HG02763 (cell line): ENCODE data around the gene ALOX12B.
"Not testable (repeated sequence)": the region's sequence is repeated elsewhere in the genome, so short reads cannot be mapped to it uniquely, and the experiment has no call there.

Source experiments
- ATAC-seq: cut with Tn5 transposase; IDR thresholded peaks from one replicate; pipeline ENCODE4 v1.9.1; 2021; ENCODE audit warnings: mild to moderate bottlenecking, moderate library complexity; ENCODE audit not compliant: unreplicated experiment

Gene ALOX12B

DNA sequence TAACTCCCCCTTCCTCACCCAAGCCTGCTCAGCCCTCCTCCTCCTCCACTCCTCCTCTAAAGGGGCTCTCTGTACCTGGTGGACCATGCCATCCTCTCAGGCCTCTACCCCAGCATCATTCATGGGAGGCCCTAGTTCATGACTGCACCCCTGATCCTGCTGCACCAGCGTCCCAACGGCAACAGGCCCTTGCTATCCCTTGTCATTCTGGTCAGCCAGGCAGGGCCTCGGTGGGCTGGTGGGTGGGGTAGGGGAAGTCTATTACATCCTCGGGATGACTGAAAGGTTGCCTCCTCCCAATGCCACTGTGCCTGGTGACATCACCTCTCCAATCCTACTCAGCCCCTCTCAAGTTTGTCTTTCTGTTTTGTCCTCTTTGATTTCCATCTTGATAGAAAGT is 19.7 kb downstream of the ALOX12B start:
- no peak for ATAC-seq

DNA sequence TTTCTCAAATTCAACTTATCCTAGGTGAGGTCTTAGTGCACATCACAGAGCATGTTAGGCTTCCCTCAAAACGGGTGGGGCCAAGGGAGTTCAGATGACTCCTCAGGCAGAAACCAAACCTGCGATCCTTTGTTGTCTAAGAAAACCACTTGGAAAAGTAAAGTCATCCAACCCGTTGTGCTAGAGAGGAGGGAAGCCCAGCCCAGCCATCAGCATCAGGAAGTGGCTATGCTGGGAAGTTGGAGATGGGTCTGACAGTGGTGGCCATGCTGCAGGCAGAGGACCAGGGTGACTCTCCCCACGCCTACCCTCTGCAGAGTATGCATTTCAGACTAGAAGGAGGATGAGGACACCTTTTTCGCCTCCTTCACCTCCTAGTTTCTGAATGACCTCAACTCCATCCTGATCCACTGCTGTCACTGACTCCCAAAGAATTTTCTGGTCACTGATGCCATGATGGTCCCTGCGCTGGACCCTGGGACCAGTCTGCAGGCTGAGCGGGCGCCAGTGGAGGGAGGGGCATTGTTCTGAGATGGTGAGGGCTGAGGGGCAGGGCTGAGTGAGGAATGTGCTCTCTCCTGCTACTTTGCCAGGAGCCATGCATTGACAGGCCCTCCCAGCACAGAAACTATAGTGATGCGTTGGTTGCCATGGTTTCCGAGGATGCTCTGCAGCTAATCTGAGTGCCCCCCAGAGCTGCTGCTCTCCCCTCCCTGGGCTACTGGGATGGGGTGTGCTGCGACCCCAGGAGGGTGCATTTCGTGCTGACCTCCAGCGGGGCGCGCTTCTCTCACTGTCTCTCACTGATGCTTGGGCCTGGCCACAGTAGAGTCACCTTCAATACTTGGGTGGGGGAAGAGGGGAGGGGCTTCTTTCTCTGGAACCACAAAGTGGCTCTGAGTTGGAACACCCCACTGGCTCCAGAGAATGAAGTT is 20.4 kb downstream of the ALOX12B start:
- no peak for ATAC-seq

- ATAC-seq, result no peak
Observed at GRCh38 chr17:8064561-8065019, 22.9 kb downstream of the ALOX12B start.

DNA sequence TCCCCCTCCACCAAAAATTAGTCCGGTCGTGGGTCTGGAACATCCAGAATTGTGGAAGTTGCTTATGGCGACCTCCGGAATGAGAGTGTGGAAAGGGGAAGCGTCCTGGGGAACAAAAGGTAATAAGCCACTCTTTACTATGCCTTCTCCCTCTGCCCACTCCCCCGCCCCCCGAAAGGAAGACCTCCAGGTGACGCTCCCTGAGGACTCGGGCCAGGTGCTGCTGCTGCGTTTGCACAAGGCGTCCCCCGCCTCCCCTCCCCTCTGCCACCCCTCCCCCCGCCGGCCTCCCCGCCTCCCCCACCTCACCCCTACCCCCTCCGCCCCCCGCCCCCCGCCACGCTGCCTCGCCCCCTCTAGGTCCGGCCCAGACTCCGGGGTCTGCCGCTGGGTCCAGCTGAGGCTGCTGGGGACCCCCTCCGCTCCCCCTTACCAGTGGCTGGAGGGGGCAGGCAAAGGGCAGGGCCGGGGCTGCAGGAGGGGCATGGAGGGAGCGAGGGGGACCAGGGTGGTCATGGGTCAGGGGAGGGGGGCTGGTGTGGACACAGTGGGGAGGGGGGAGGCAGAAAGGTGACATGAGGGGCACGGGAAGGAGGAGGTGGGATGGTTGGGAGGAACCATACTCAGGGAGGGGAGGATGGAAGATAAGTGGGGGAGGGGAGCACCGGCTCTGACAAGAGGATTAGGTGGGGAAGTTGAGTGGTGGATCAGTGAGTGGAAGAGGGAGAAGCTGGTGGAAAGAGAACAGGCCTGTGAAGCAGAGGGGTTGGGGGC is 23.6 kb downstream of the ALOX12B start:
- ATAC-seq, result no peak

GRCh38 chr17:8062807-8063483 is 24.6 kb downstream of the ALOX12B start:
- no peak for ATAC-seq

DNA sequence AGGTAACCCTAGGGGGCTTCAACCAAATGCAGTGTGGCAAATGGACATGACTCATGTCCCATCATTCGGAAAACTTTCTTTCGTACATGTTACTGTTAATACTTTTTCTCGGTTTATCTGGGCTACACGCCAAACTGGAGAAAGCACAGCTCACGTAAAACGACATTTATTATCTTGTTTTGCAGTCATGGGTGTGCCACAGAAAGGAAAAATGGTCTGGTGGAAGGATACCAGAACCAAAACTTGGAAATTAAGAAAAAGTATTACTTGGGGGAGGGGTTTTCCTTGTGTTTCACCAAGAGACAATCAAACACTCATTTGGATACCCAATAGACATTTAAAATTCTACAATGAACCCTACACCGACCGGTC is 25.1 kb downstream of the ALOX12B start:
- no peak for ATAC-seq

DNA sequence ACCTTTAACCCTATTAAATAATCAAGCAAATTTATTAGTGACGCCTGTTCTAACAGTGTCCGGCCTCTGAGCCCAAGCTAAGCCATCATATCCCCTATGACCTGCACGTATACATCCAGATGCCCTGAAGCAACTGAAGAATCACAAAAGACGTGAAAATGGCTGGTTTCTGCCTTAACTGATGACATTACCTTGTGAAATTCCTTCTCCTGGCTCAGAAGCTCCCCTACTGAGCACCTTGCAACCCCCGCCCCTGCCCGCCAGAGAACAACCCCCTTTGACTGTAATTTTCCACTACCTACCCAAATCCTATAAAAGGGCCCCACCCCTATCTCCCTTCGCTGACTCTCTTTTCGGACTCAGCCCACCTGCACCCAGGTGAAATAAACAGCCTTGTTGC is 25.7 kb downstream of the ALOX12B start:
- ATAC-seq, result not testable (repeated sequence)

- no peak for ATAC-seq
Observed at GRCh38 chr17:8060274-8060673, 27.2 kb downstream of the ALOX12B start.

GRCh38 chr17:8059131-8059530 is 28.4 kb downstream of the ALOX12B start:
- ATAC-seq, result no peak

DNA sequence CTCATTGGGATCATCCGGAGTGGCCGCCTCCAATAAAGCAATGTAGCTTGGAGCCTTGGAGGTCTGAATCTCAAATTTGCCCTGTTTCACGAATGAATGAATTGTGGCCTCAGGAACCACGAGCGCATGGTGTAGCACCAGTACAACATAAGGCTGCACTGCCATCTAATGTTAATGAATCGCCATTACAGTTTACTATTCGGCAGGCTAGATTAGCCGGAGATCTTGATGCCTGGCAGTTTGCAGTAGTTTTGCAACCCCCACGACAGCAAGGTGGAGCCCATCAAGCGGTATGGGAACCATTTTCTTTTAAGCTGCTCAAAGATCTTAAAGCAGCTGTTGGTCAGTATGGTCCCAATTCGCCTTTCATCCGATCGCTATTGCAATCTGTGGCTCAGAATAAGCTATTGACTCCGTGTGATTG is 29.8 kb downstream of the ALOX12B start:
- no peak for ATAC-seq

- no peak for ATAC-seq
Observed at GRCh38 chr17:8056976-8057625, 30.4 kb downstream of the ALOX12B start.

- ATAC-seq, result no peak
Observed at GRCh38 chr17:8056232-8056975, 31.1 kb downstream of the ALOX12B start.

DNA sequence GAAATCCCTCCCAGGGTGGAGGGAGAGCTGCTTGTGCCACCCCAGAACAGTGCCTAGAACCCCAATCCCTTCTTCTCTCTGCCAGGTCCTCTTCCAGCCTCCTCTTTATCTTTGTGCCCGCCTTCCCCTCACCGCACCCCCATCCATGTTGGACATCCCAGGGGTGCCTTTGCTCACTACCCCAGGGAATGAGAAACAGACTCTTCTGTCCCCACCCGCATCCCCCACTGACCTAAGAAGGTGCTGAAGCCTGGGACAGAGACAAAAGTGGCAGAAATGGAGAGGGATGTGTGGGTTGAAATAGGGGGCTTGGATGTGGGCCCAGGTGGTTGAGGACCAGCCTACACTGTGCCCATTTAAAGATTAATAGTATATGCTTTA is 31.7 kb downstream of the ALOX12B start:
- ATAC-seq, result no peak

GRCh38 chr17:8053600-8053999 is 33.9 kb downstream of the ALOX12B start:
- no peak for ATAC-seq

DNA sequence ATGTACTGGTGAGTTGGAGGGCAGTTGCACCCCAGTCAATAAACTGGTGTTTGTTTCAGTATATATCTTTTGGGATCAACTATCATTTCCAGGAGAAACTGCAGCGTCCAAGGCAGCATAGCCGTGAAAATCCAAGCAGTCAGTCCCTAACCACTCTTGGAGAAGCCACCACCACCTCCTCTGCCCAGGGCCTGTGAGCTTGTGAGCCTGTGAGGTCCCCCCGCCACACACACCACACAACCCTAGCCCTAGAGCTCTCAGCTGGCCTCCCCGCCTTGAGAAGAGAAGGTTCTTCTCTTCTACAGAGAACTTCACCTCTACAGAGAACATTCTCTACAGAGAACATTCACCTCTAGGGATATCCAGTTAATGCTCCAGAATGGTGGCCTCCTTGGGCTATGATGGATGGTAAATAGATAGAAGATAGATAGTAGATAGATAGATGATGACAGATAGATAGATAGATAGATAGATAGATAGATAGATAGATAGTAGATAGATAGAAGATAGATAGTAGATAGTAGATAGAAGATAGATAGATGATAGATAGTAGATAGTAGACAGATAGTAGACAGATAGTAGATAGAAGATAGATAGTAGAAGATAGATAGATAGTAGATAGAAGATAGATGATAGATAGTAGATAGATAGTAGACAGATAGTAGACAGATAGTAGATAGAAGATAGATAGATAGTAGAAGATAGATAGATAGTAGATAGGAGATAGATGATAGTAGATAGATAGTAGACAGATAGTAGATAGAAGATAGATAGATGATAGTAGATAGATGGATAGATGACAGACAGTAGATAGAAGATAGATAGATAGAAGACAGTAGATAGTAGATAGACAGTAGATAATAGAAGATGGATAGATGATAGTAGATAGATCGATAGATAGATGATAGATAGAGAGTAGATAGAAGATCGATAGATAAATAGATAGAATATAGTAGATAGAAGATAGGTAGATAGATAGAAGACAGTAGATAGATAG is 35.0 kb downstream of the ALOX12B start:
- no peak for ATAC-seq

DNA sequence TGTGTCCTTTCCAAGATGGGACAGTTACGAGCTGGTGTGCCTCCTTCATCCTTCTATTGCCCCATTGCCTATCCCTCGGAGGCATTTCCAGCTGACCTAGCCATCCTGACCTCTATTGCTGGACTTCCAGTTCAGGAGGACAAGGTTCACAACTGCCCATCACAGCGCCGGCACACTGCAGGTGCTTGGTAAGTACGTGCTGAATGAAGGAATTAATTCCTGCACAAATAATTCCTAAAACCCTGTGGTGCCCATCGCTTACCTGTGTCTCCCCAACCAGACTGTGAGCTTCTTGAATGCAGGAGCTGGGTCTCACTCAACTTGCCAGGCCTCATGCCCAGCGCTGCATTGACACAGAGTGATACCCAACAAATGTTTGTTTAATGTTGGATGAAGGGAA is 35.7 kb downstream of the ALOX12B start:
- no peak for ATAC-seq

DNA sequence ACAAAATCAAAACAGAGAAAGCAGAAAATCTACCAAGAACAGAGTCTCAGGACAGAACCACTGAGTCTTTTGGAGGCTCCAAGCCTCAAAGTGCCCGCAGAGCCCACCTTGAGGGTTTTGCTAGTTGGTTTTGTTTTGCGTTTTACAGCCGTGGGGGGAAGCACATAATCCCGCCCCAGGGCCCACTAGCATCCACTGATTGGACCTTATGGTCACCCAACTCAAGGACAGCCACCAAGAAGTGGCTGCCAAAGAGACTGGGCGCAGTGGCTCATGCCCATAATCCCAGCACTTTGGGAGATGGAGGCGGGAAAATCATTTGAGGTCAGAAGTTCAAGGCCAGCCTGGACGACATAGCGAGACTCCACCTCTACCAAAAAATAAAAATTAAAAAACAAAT is 38.8 kb downstream of the ALOX12B start:
- ATAC-seq, result no peak

- no peak for ATAC-seq
Observed at GRCh38 chr17:8048236-8048635, 39.3 kb downstream of the ALOX12B start.

- no peak for ATAC-seq
Observed at GRCh38 chr17:8047769-8048110, 39.8 kb downstream of the ALOX12B start.
